ENCODE data around the gene SRPX.

Gene SRPX

GRCh38 chrX:38214551-38215531, 5.8 kb downstream of the SRPX start:
- TF ChIP-seq OSR1 (CRISPR knock-in tag; IDR thresholded peaks at IDR 0.05), result no peak
- no peak for TF ChIP-seq TSHZ2 (CRISPR knock-in tag; IDR thresholded peaks at IDR 0.05)
- no peak for TF ChIP-seq ZFP30 (CRISPR knock-in tag; IDR thresholded peaks at IDR 0.05)
- no peak for TF ChIP-seq POU6F1 (CRISPR knock-in tag; IDR thresholded peaks at IDR 0.05; ENCODE audit: borderline replicate concordance, low read depth)
- TF ChIP-seq PATZ1 (CRISPR knock-in tag; IDR thresholded peaks at IDR 0.05; ENCODE audit: borderline replicate concordance), result no peak
- no peak for TF ChIP-seq CSRNP3 (CRISPR knock-in tag; IDR thresholded peaks at IDR 0.05)
- TF ChIP-seq CREB5 (CRISPR knock-in tag; IDR thresholded peaks at IDR 0.05; ENCODE audit: low read depth), result no peak
- no peak for TF ChIP-seq TCF4 (CRISPR knock-in tag; IDR thresholded peaks at IDR 0.05; ENCODE audit: borderline replicate concordance)
- TF ChIP-seq ZNF565 (CRISPR knock-in tag; conservative IDR thresholded peaks at IDR 0.05; ENCODE audit: low read depth), result no peak
- TF ChIP-seq ESRRG (CRISPR knock-in tag; IDR thresholded peaks at IDR 0.05), result no peak
- TF ChIP-seq PPARA (CRISPR knock-in tag; IDR thresholded peaks at IDR 0.05; ENCODE audit: borderline replicate concordance), result no peak
- no peak for TF ChIP-seq ISL1 (CRISPR knock-in tag; IDR thresholded peaks at IDR 0.05)
- TF ChIP-seq GLIS3 (CRISPR knock-in tag; IDR thresholded peaks at IDR 0.05), result no peak
- no peak for TF ChIP-seq ZC3H10 (CRISPR knock-in tag; IDR thresholded peaks at IDR 0.05)
- no peak for TF ChIP-seq BACH2 (CRISPR knock-in tag; IDR thresholded peaks at IDR 0.05; ENCODE audit: borderline replicate concordance)
- no peak for TF ChIP-seq TOX (CRISPR knock-in tag; IDR thresholded peaks at IDR 0.05; ENCODE audit: borderline replicate concordance)
- ATAC-seq, result peak; percentile 70

GRCh38 chrX:38214044-38214443, 6.6 kb downstream of the SRPX start:
- no peak for ATAC-seq
- TF ChIP-seq ZFP3 (CRISPR knock-in tag; IDR thresholded peaks at IDR 0.05), result no peak
- no peak for TF ChIP-seq SNAI2 (CRISPR knock-in tag; IDR thresholded peaks at IDR 0.05)
- no peak for TF ChIP-seq CSDC2 (CRISPR knock-in tag; IDR thresholded peaks at IDR 0.05)
- TF ChIP-seq ISL1 (CRISPR knock-in tag; IDR thresholded peaks at IDR 0.05), result no peak
- no peak for TF ChIP-seq PATZ1 (CRISPR knock-in tag; IDR thresholded peaks at IDR 0.05; ENCODE audit: borderline replicate concordance)
- no peak for TF ChIP-seq ARNTL (CRISPR knock-in tag; IDR thresholded peaks at IDR 0.05; ENCODE audit: borderline replicate concordance, low read depth)
